ENCODE data around the gene ETV6. TPM values are rescaled to one million over a fixed set of nuclear protein-coding genes. Genes with fewer than 3 reads are reported as not detected.

ETV6 gene
- polyA plus RNA-seq, 3 donors = 6.8 to 45.1 (median 11.7) TPM

DNA sequence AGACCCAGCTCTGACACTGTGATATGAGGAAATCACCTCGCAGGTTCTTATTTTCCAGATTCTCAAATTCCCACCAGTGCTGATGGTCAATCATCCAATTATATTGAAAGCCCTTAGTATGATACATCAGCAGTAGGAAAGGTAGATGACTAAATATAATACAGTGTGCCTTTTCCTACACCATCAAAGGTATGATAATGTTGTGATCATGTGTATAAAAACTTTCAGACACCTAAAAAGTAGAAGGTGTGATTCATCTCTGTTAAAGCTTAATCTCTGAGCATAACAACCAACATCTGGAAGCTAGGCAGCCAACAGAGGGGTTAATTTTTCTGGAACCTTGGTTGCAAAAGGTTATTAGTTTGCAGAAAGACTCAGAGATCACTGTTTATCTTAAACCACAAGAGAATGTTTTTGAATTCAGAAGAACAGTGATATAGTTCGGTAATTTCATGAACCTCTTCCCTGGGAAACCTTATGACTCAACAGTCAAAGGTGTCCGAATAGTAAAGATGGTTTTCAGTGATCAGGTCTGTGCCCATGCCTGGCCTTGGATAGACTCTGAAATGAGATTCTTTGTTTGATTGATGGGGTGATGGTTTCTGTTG lies 122.5 kb downstream of the ETV6 start:
- TF ChIP-seq, protein P1, sequence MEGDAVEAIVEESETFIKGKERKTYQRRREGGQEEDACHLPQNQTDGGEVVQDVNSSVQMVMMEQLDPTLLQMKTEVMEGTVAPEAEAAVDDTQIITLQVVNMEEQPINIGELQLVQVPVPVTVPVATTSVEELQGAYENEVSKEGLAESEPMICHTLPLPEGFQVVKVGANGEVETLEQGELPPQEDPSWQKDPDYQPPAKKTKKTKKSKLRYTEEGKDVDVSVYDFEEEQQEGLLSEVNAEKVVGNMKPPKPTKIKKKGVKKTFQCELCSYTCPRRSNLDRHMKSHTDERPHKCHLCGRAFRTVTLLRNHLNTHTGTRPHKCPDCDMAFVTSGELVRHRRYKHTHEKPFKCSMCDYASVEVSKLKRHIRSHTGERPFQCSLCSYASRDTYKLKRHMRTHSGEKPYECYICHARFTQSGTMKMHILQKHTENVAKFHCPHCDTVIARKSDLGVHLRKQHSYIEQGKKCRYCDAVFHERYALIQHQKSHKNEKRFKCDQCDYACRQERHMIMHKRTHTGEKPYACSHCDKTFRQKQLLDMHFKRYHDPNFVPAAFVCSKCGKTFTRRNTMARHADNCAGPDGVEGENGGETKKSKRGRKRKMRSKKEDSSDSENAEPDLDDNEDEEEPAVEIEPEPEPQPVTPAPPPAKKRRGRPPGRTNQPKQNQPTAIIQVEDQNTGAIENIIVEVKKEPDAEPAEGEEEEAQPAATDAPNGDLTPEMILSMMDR (IDR thresholded peaks at IDR 0.05) = no peak
- H3K4me2 ChIP-seq (replicated peaks; ENCODE audit: extremely low read depth, low read length, poor library complexity, severe bottlenecking) = no peak overlapping the region
- peak overlapping the region in 1 of 2 donors; percentile 97 for H3K27ac ChIP-seq (ENCODE audit: low read depth in 1 of 2, low read length in 2 of 2)
- WGBS (ENCODE audit: insufficient coverage) = 0% methylated on average over 1 of the region's 3 CpGs
- no peak overlapping the region for H3K9ac ChIP-seq (ENCODE audit: insufficient read depth, low read length, poor library complexity, severe bottlenecking)
- Mint-ChIP-seq H3K4me3 (no peak overlapping the region), H3K9me3 (no peaks in the 10 kb centered on the region), H3K27me3 (ENCODE audit: low read depth in 3 of 3) (no peaks in the 10 kb centered on the region), H3K36me3 (peaks cover 33 to 56% of the 10 kb centered on the region in 2 donors), H3K27ac (peak overlapping the region; percentile 43 to 100 (median 80)), H3K4me1 (peaks cover 82% of the 10 kb centered on the region)
- peaks cover 12% of the 10 kb centered on the region for H4K20me1 ChIP-seq (ENCODE audit: insufficient read depth, low read length)
- intact Hi-C loops (cut with micrococcal nuclease) = no loop called here
- H3K4me1 ChIP-seq (ENCODE audit: control insufficient read depth in 1 of 2, insufficient read depth in 2 of 2, low read length in 2 of 2) = peaks cover 74 to 81% of the 10 kb centered on the region in 2 donors
- no peak overlapping the region for H2AFZ ChIP-seq (ENCODE audit: insufficient read depth, low read depth, low read length, poor library complexity, severe bottlenecking)
- no peaks in the 10 kb centered on the region for H3K27me3 ChIP-seq (ENCODE audit: control insufficient read depth in 2 of 2, insufficient read depth in 2 of 2, low read length in 2 of 2)
- H3K4me3 ChIP-seq (replicated peaks in 1 of 3; ENCODE audit: low read depth in 2 of 3, low read length in 3 of 3) = no peak overlapping the region
- H3K79me2 ChIP-seq (ENCODE audit: insufficient read depth, low read length) = peaks cover 96% of the 10 kb centered on the region
- no peaks in the 10 kb centered on the region for H3K9me3 ChIP-seq (replicated peaks in 1 of 2; ENCODE audit: control insufficient read depth in 1 of 2, insufficient read depth in 1 of 2, low read length in 2 of 2)
- DNase-seq = no peak
- H3K36me3 ChIP-seq (replicated peaks in 1 of 2; ENCODE audit: control insufficient read depth in 1 of 2, insufficient read depth in 2 of 2, low read length in 2 of 2) = peaks cover 0 to 26% of the 10 kb centered on the region in 2 donors

DNA sequence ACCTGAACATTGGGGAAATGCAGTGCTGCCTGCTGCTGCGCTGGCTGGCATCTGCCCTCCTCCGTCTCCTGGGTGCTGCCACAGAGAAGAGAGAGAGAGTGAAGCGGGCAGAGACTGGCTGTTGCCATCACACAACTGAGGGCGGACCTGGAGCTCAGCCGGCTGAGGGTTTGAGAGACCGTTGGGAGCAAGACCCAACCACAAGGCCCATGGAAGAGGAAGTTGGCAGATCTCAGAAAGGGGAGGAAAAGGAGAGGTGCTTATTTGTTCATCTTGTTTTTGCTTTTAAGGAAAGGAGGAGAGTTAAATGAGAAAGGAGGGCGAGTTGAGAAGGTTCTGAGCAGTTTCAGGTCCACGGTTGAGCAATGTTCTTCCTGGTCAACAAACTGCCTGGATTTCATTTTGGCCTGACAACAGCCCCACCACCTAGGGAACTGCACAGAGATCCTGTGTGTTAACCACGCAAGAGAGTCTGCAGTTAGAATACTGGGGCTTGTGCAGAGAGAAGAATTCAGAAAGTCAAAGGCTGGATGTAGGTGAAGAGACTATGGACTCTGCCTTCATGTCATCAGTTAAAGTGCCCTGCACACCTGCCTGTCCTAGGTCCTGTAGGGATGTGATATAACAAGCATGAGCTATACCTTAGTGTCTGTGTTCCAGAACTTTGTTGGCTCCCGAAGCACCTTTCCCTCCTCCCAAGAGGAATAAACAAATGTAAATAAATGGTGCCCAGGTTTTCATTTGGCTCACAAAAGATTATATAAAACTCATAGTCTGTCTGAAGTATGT lies 124.6 kb downstream of the ETV6 start:
- intact Hi-C loops (cut with micrococcal nuclease) = no loop called here
- H3K4me2 ChIP-seq (replicated peaks; ENCODE audit: extremely low read depth, low read length, poor library complexity, severe bottlenecking) = peak overlapping the region; percentile 54
- Mint-ChIP-seq H3K4me3 (peak overlapping the region; percentile 60 to 76), H3K27me3 (ENCODE audit: low read depth in 3 of 3) (no peaks in the 10 kb centered on the region), H3K4me1 (peaks cover 81% of the 10 kb centered on the region), H3K9me3 (no peaks in the 10 kb centered on the region), H3K27ac (peak overlapping the region; percentile 86 to 98 (median 94)), H3K36me3 (peaks cover 41 to 59% of the 10 kb centered on the region in 2 donors)
- peak; percentile 51 to 67 (median 59) for DNase-seq
- no peaks in the 10 kb centered on the region for H3K9me3 ChIP-seq (replicated peaks in 1 of 2; ENCODE audit: control insufficient read depth in 1 of 2, insufficient read depth in 1 of 2, low read length in 2 of 2)
- peak overlapping the region; percentile 44 for H2AFZ ChIP-seq (ENCODE audit: insufficient read depth, low read depth, low read length, poor library complexity, severe bottlenecking)
- 0% methylated on average over 6 of the region's 10 CpGs for WGBS (ENCODE audit: insufficient coverage)
- H3K4me1 ChIP-seq (ENCODE audit: control insufficient read depth in 1 of 2, insufficient read depth in 2 of 2, low read length in 2 of 2) = peaks cover 68 to 82% of the 10 kb centered on the region in 2 donors
- H3K79me2 ChIP-seq (ENCODE audit: insufficient read depth, low read length) = peaks cover 96% of the 10 kb centered on the region
- TF ChIP-seq, protein P1 (IDR thresholded peaks at IDR 0.05) = no peak
- peak overlapping the region; percentile 80 to 86 for H3K27ac ChIP-seq (ENCODE audit: low read depth in 1 of 2, low read length in 2 of 2)
- H3K27me3 ChIP-seq (ENCODE audit: control insufficient read depth in 2 of 2, insufficient read depth in 2 of 2, low read length in 2 of 2) = no peaks in the 10 kb centered on the region
- peaks cover 2 to 34% of the 10 kb centered on the region in 2 donors for H3K36me3 ChIP-seq (replicated peaks in 1 of 2; ENCODE audit: control insufficient read depth in 1 of 2, insufficient read depth in 2 of 2, low read length in 2 of 2)
- H3K4me3 ChIP-seq (replicated peaks in 1 of 3; ENCODE audit: low read depth in 2 of 3, low read length in 3 of 3) = peak overlapping the region in 1 of 3 experiments; percentile 33
- peak overlapping the region; percentile 48 for H3K9ac ChIP-seq (ENCODE audit: insufficient read depth, low read length, poor library complexity, severe bottlenecking)
- peaks cover 30% of the 10 kb centered on the region for H4K20me1 ChIP-seq (ENCODE audit: insufficient read depth, low read length)

All from CD14-positive monocyte (primary cell).